Activated T-helper 1 cell treated with anti-CD3 and anti-CD28 coated beads, Interleukin-2, amount 50 U/mL, for 16 hours (primary cell): ENCODE data around the gene ASB2.

Source experiments
- DNase-seq, 2 donors: peaks; one replicate each; pipeline ENCODE4 v3.0.0-alpha.2; 2020; ENCODE audit warnings: low read depth in 1 of 2, low spot score in 1 of 2

ASB2 gene, protein sequence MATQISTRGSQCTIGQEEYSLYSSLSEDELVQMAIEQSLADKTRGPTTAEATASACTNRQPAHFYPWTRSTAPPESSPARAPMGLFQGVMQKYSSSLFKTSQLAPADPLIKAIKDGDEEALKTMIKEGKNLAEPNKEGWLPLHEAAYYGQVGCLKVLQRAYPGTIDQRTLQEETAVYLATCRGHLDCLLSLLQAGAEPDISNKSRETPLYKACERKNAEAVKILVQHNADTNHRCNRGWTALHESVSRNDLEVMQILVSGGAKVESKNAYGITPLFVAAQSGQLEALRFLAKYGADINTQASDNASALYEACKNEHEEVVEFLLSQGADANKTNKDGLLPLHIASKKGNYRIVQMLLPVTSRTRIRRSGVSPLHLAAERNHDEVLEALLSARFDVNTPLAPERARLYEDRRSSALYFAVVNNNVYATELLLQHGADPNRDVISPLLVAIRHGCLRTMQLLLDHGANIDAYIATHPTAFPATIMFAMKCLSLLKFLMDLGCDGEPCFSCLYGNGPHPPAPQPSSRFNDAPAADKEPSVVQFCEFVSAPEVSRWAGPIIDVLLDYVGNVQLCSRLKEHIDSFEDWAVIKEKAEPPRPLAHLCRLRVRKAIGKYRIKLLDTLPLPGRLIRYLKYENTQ

GRCh38 chr14:93976477-93977057, at the start of gene ASB2:
TSS of gene ASB2 (minus strand) at chr14:93976570. CDS start at chr14:93964539, 12,031 bp downstream.
- DNase-seq, result no peak

DNA sequence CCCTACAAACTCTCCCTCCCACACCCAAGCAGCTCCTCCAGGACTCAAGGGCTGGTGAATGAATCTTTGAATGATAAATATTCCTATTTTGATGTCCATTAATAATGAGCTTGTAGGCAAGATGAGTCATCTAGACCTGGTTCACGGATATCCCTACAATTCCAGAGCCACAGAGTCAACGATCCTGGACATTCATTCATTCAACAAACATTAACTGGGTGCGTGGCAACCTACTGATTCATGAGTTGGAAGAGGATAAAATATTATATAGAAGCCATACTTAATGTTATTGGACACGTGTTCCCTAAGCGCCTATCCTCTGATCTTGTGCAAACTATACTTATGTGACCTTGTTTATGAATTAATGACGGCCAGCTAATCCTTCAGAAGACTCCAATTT, 49.4 kb upstream of the ASB2 start:
- DNase-seq, result no peak

DNA sequence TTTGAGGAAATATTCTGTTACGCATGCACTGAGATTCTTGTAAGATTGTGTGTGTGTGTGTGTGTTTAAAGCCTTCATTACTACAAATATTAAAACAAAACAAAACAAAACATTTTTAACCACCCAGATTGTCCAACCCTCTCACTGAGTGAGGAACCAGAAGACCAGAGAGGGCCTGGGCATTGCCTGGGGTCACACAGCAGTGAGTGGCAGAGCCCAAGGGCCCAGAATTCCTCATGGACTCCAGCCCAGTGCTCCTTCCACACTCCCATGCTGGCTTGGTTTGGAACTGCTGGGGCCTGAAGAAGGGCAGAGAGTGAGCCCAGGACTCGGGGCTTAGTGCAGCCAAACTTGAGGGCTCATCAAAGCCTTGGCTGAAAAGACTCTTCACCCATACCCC, 48.2 kb upstream of the ASB2 start:
- DNase-seq, result no peak

DNA sequence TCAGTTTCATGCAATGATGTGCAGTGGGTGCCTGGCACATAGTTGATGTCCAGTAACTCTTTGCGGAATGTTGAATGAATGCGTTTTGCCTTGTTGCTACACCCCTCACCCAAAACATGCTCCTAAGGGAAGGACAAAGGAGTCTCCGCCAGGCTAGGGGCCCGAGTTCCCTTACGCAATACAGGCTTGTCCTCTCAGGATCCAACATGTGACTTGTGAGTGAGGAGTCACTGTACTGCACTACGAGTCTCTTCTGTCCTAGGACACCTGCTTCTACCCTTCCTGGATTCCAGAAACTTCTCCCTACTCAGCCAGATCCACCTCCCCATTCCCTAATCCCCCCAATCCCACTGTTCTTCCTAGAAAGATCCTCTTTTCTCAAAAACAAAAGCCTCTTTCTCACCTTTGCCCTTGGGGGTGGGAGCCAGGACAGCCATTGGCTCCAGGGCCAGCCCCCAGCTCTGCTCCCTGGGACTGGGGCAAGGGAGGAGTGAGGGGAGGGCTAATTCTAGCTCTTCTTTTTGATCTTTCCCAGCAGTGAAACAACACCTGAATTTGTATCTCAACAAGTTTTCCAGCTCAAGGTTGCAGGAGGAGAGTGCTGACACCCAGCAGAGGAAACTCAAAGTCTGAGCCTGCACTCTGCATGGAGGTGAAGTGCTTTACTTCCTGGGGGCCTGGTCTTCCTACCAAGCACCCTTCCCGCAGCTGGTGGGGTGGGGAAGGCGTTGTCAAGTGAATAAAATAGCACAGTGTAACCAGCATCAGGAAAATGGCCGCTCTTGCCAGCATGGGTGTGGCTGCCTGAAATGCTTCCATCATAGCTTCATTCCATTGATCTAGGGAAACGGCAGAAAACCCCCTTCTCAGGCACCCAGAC, 46.4 kb upstream of the ASB2 start:
- DNase-seq, result no peak

DNA sequence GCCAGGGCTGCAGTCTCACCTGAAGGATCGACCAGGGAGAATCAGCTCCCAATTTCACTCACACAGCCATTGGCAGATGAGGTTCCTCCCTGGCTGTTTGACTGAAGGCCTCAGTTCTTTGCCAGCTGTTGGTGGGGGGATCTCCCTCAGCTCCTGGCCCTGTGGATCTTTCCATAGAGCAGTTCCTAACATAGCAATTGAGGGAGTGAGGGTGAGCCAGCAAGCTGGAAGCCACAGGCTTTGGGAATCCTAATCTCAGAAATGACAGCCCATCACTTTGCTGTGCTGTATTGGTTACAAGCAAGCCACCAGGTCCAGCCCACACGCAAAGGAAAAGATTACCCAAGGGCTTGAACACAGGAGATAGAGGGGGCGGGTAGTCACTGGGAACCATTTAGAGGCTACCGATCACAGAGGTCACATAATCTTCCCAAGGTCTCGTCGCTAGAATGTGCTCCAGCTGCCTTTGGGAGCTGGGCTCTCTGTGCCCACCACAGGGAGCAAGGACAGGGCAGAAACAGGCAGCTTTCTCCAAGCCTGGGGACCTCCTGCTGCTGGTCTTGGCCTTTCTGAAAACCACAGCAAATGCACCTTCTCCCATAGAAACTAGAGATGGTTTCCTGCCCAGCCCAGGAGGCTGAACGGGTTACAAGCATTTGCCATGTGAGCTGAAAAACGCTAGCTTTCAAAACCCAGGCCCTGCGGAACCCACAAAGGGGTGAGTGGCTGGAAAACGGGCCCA, 45.2 kb upstream of the ASB2 start:
- no peak for DNase-seq

DNA sequence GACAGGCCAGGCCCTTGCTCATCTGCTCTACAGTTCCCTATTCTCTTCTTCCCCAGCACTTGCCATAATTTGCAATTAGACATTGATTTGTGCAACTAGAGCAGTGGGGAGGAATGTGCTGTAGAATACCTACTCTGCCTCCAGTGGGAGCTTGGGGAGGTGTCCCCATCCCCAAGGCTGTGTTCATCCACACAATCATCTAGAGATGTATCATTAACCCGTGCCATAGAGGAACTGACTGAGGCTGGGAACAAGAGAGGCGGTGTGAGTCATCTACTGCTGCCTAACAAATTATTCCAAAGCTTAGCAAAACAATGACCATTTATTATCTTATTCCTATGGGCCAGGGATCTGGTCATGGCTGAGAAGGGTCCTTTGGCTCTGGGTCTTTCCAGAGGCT, 44.6 kb upstream of the ASB2 start:
- DNase-seq, result no peak

- DNase-seq, result no peak
Measured at GRCh38 chr14:94020267-94020666, 43.9 kb upstream of the ASB2 start.

DNA sequence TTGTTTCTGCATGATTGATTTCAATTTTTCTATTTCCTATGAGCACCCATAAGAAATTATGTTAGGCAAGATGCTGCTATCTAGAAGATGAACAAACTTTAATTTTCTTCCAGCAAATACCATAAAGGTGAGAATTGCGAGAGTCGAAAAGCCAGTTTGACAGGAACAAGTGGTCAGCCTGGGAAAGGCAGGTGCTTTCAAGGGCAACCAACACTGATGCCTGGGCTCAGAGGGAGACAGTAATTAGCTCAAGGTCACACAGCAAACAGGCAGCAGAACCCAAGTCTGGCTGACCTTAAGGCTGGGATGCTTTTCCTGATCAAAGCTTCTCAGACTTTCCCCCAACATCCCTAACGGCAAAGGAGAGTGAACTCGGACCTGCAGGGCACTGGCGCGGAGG, 43.0 kb upstream of the ASB2 start:
- DNase-seq, result no peak

GRCh38 chr14:94018308-94018707, 41.9 kb upstream of the ASB2 start:
- no peak for DNase-seq

DNA sequence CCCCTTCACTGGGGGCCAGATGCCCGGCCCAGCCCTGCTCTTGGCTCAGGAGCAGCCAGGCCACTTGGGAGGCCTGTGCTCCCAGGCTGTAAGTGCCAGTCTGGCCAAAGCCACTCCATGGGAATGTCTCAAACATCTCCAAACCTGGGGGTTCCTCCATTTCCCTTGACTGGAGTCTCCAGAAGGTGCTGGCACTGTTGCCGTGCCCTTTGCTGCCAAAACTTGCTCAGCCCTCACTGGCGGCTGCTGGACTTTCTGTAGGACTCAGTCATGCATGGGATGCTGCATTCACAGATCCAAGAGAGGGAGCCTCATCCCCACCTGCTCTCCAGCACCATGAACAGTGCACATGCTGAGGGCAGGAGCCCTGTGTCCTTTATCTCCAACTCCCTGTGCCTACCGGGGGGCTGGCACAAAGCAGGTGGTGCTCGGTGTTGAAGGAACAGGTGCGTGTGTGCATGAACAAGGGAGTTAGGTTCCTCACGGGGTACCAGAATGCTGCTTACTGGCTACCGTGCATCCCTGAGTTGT, 40.1 kb upstream of the ASB2 start:
- no peak for DNase-seq

DNA sequence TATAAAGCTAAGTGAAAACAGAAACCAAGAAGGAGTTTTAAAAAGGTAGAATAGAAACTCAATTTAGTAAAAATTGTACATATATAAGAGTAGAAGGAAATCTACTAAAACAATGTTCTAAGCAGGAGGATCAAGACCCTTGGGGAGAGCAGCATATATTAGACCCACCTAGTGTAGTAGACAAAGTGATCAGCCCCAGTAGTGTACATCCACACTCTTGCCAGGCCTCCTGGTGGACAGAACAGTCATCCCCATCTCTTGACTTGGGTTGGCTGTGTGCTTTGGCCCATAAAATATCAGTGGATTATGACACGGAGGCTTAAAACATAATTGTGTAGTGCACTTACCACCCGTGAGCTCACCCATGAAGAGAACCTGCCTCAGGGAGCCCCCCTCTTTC, 38.9 kb upstream of the ASB2 start:
- no peak for DNase-seq

- DNase-seq, result no peak
Measured at GRCh38 chr14:94014382-94014781, 38.0 kb upstream of the ASB2 start.

- DNase-seq, result no peak
Measured at GRCh38 chr14:94011795-94012194, 35.4 kb upstream of the ASB2 start.

- DNase-seq, result no peak
Measured at GRCh38 chr14:94010625-94011024, 34.3 kb upstream of the ASB2 start.

- DNase-seq, result no peak
Measured at GRCh38 chr14:94009767-94010166, 33.4 kb upstream of the ASB2 start.

DNA sequence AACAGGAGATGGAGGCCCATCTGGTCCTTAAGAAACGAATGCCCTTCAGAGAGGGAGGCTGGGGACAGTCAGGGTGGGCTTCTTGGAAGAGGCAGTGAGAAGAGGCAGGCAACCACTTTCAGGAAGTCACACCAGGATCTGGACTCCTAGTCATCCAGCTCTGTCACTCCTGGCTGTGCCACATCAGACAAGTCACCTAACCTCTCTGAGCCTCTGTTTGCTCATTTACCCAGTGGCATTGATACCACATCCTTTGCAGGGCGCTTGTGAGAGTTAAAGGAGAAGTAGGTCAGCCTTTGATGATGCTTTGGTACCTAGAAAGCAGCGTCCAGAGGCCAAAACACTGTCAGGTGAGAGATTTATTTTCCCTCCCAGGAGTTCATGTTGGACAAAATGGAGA, 31.9 kb upstream of the ASB2 start:
- no peak for DNase-seq

DNA sequence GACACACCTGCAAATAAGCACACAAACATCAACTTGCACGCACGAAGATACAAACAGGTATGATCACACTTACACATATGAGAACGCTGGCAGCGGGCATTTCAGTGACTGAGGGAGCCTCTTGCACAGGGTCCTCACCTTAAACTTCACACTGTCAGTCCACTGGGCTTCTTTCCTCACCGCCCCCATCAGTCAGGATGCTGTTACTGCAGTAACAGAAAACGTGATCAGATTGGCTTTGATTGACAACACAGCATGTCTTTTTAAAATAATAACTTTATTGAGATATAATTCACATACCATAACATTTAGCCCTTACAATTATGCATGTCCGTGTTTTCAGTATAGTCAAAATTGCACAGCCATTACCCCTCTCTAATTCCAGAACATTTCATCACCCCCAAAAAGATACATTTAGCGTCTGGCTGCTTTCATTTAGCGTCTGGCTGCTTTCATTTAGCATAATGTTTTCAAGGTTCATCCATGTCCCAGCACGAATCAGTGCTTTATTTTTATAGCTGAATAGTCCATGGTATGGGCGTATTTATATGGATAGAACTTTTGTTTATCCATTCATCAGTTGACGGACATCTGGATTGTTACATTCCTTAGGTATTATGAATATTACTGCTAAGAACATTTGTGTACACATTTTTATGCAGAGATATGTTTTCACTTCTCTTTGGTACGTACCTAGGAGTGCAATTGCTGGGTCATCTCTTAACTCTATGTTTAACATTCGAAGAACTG, 29.1 kb upstream of the ASB2 start:
- DNase-seq, result no peak

DNA sequence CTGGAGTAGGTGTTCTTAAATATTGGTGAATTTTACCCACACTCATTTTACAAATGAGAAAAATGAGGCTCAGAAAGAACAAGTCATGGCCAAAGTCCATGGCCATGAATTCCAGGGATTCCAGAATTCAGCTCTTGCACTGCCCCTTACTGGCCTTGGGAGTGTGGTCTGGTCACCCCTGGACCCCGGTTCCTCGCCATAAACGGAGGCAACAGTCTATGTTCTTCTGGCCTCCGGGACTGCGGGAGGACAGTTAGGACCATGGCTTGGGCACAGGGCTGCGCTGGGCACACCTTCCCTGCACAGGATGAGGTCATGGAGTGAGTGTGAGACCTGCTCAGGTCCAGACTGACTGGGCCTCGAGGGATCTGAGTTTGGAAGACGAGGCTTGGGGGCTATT, 27.6 kb upstream of the ASB2 start:
- no peak for DNase-seq

GRCh38 chr14:94003397-94003796, 27.0 kb upstream of the ASB2 start:
- no peak for DNase-seq
